Erythroblast (primary cell): ENCODE results near the gene CCSER1.

ENCODE experiments used
- GATA1 ChIP-seq: IDR thresholded peaks from 2 replicates; pipeline ENCODE4 v1.6.1; 2011; ENCODE audit warnings: low read depth, mild to moderate bottlenecking, control low read depth, low read length, moderate library complexity
- POLR2A ChIP-seq: IDR thresholded peaks from 2 replicates; pipeline ENCODE4 v1.6.1; 2011; ENCODE audit warnings: mild to moderate bottlenecking, low read length

GRCh38 chr4:90122355-90122748 lies 4.8 kb upstream of the CCSER1 start:
- TF ChIP-seq POLR2A (no peak), GATA1 (no peak)
